ENCODE measurements around the gene NUDCD3. TPM values are rescaled to one million over a fixed set of nuclear protein-coding genes. Genes with fewer than 3 reads are reported as not detected.

Gene NUDCD3
- total RNA-seq, 1 experiment from 2014 or later: 94.6 TPM

DNA sequence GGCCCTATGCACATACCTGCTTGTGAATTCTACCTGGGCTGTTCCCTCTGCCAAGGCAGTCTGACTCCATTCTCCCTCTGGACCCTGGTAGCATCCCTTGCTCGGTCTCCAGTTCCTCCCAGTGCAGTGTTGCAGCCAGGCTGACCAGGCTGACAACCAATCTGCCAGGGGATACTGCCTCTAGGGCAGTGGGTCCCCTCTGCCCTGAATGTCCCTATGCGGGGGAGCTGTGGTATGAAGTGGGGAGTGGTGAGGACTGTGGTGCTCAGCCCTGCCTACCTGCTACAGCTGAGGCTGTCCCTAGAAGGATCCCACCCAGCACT is 117.1 kb downstream of the NUDCD3 start:
- Histone ChIP-seq H4K20me1 (ENCODE audit: insufficient read depth) (no peaks in the 10 kb centered on the region), H3K9me2 (ENCODE audit: insufficient read depth) (no peaks in the 10 kb centered on the region; the same call in 1 of the 2 replicates), H2AFZ (ENCODE audit: low read depth, low read length, poor library complexity, severe bottlenecking) (no peak overlapping the region), H3K4me1 (ENCODE audit: control insufficient read depth in 1 of 2, insufficient read depth in 2 of 2, low read length in 2 of 2) (peaks cover 0 to under 1% of the 10 kb centered on the region in 2 experiments; a peak in 1 of 4 replicates), H3K27ac (ENCODE audit: low read depth, low read length) (no peak overlapping the region), H3K4me3 (replicated peaks in 1 of 2; ENCODE audit: low read depth in 1 of 2, low read length in 2 of 2) (no peak overlapping the region), H3K9ac (ENCODE audit: low read length) (no peak overlapping the region), H3K27me3 (ENCODE audit: insufficient read depth, low read length) (peaks cover 11% of the 10 kb centered on the region; the same call in 1 of the 2 replicates), H3K4me2 (ENCODE audit: low read length) (no peak overlapping the region), H3K36me3 (ENCODE audit: control insufficient read depth in 1 of 2, insufficient read depth in 2 of 2, low read length in 2 of 2) (no peaks in the 10 kb centered on the region), H3K79me2 (ENCODE audit: insufficient read depth, low read length) (no peaks in the 10 kb centered on the region), H3K9me3 (ENCODE audit: control insufficient read depth in 1 of 2, insufficient read depth in 1 of 2, low read depth in 1 of 2, low read length in 2 of 2) (no peaks in the 10 kb centered on the region)
- TF ChIP-seq SRF (IDR thresholded peaks at IDR 0.05; ENCODE audit: low read depth) (no peak), ZFX (IDR thresholded peaks at IDR 0.05) (no peak), EGR1 (IDR thresholded peaks at IDR 0.05; ENCODE audit: low read depth) (no peak), ZNF274 (IDR thresholded peaks at IDR 0.05; ENCODE audit: low read depth, low read length) (no peak), YY1 (IDR thresholded peaks at IDR 0.05; ENCODE audit: extremely low read depth, insufficient replicate concordance, low read depth, low read length) (no peak), POLR2A (IDR thresholded peaks at IDR 0.05; ENCODE audit: borderline replicate concordance, extremely low read depth, insufficient read depth, insufficient read length) (no peak)
- TF ChIP-seq, protein P1, sequence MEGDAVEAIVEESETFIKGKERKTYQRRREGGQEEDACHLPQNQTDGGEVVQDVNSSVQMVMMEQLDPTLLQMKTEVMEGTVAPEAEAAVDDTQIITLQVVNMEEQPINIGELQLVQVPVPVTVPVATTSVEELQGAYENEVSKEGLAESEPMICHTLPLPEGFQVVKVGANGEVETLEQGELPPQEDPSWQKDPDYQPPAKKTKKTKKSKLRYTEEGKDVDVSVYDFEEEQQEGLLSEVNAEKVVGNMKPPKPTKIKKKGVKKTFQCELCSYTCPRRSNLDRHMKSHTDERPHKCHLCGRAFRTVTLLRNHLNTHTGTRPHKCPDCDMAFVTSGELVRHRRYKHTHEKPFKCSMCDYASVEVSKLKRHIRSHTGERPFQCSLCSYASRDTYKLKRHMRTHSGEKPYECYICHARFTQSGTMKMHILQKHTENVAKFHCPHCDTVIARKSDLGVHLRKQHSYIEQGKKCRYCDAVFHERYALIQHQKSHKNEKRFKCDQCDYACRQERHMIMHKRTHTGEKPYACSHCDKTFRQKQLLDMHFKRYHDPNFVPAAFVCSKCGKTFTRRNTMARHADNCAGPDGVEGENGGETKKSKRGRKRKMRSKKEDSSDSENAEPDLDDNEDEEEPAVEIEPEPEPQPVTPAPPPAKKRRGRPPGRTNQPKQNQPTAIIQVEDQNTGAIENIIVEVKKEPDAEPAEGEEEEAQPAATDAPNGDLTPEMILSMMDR (IDR thresholded peaks at IDR 0.05 in 2 of 3, conservative IDR thresholded peaks at IDR 0.05 in 1 of 3; ENCODE audit: borderline replicate concordance in 1 of 3, insufficient read depth in 1 of 3, low read depth in 2 of 3, low read length in 2 of 3): no peak
- TF ChIP-seq, protein P2, sequence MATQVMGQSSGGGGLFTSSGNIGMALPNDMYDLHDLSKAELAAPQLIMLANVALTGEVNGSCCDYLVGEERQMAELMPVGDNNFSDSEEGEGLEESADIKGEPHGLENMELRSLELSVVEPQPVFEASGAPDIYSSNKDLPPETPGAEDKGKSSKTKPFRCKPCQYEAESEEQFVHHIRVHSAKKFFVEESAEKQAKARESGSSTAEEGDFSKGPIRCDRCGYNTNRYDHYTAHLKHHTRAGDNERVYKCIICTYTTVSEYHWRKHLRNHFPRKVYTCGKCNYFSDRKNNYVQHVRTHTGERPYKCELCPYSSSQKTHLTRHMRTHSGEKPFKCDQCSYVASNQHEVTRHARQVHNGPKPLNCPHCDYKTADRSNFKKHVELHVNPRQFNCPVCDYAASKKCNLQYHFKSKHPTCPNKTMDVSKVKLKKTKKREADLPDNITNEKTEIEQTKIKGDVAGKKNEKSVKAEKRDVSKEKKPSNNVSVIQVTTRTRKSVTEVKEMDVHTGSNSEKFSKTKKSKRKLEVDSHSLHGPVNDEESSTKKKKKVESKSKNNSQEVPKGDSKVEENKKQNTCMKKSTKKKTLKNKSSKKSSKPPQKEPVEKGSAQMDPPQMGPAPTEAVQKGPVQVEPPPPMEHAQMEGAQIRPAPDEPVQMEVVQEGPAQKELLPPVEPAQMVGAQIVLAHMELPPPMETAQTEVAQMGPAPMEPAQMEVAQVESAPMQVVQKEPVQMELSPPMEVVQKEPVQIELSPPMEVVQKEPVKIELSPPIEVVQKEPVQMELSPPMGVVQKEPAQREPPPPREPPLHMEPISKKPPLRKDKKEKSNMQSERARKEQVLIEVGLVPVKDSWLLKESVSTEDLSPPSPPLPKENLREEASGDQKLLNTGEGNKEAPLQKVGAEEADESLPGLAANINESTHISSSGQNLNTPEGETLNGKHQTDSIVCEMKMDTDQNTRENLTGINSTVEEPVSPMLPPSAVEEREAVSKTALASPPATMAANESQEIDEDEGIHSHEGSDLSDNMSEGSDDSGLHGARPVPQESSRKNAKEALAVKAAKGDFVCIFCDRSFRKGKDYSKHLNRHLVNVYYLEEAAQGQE (IDR thresholded peaks at IDR 0.05; ENCODE audit: low read depth): no peak
- TF ChIP-seq, protein P3, sequence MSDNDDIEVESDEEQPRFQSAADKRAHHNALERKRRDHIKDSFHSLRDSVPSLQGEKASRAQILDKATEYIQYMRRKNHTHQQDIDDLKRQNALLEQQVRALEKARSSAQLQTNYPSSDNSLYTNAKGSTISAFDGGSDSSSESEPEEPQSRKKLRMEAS (IDR thresholded peaks at IDR 0.05): no peak
- ATAC-seq (no peak), DNase-seq (ENCODE audit: low read depth, low spot score) (no peak)
- ChIA-PET POLR2A (no interaction called here), RAD21 (ENCODE audit: low non-redundant PET in 1 of 2, low total read pairs in 2 of 2, uncharacterized antibody in 2 of 2, unreplicated experiment in 2 of 2) (no interaction called here), CTCF (no interaction called here)
- no TSS peak for BruUV-seq (replicated peaks)
- intact Hi-C loops (cut with micrococcal nuclease): no loop called here
